HG03378 (cell line): ENCODE data around the gene GAST.

Experiments used
- ATAC-seq: cut with Tn5 transposase; IDR thresholded peaks from one replicate; pipeline ENCODE4 v1.9.1; 2021; ENCODE audit warnings: mild to moderate bottlenecking, moderate library complexity; ENCODE audit not compliant: unreplicated experiment

GAST gene

DNA sequence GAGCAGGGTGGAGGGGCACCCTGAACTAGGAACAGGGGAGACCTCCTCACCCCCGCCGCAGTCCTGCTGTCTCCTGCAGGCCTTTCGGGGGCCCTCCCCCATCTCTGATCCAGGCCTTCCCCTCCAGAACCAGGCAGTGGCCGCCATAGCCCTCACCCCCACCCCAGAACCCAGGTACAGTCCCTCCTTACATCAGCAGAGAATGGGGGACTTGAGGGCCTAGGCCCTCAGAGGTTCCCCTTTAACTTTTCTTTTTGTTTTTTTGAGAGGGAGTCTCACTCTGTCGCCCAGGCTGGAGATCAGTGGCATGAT is 26.6 kb downstream of the GAST start:
- no peak for ATAC-seq

DNA sequence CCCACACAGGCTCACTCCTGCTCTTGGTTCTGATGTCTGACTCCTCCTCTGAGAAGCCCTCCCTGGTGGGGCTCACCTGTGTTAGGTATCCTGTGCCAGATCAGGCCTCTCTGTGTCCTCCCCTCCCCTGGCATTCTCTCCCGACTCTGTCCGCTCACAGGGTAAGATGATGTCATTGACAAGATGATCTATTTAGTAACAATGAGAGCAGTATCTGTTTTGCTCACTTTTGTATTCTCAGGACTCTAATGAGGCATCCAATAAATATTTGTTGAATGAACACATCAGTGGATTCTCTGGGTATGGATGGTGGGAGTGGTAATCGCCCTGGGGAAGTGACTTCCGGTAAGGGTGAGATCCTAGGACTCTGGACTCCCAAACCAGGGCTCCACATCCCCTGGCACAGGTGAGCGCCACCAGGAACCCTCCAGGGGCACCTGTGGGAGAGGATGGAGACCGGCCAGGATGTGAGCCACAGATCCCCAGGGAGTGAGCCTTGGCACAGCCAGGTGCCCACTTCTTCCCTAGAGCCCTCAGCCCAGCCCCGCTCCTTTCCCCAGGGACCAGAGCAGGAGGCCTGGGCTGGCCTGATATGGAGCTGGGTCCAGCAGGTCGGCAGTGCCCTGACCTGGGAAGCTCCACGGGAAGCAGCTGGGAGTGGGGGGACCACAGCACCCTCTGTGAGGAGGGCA is 27.7 kb downstream of the GAST start:
- no peak for ATAC-seq

DNA sequence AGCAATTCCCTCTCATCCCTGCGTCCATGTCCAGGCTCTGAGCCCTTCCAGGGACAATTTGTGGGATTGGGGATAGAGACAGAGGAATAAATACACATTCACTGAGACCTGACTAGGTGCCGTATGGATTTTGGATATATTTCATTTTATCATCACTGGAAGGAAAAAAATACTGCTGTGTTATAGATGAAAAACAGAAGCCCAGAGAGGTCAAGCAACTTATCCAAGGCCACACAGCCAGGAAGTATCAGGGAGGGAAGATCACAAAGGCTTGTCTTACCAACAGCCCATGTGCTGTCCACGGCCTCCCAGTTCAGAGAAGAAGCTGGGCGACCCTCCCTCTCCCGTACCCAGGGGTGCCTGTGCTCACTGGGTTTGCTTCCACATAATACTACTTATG is 28.4 kb downstream of the GAST start:
- no peak for ATAC-seq

DNA sequence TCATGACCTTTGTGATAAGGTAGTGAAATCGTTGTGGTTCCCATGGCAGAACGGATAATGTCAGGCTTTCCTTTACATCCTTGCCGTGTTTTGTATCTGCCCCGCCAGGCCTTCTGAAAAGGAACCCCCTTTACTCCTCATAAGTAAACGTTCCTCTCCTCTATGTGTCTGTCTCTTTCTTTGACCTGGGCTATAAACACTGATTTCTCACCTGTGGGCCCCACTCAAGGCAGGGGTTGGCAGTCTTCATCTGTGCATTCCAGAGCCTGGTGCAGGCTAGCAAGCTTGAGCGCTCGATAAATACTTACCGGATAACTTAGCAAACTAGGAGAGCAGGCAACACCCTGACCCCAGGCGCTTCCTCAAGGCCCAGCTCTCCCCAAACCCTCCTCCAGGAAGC is 29.6 kb downstream of the GAST start:
- no peak for ATAC-seq

DNA sequence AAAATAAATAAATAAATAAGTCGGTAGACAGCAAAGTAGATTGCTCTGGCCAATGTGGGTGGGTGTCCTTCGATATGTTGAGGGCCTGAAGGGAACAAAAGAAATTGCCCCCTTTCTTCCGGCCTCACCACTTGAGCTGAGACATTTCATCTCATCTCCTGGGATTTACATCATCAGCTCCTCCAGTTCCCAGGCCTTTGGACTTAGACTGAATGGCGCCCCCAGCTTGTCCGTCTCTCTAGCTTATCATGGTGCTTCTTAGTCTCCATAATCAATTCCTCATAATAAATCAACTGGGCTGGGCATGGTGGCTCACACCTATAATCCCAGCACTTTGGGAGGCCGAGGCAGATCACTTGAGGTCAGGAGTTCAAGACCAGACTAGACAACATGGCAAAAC is 36.1 kb downstream of the GAST start:
- ATAC-seq: no peak

DNA sequence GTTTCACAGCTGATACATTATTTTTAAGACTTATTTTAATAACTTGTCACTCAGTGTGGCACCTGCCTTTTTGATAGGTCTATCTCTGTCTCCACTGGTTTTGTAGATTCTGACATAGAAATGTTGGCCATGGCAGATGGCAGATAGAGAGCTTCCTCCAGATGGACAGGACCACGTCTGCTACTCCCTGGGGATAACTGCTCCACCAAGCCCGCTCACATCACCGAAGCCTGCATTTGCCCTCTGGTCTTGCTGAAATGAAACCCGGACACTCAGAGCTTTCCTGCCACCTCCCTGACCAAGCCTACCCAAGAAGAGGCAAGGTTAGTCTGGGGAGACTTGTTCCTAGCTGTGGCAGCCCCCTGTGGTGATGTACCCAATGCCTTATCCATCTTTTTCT is 38.7 kb downstream of the GAST start:
- ATAC-seq: no peak

DNA sequence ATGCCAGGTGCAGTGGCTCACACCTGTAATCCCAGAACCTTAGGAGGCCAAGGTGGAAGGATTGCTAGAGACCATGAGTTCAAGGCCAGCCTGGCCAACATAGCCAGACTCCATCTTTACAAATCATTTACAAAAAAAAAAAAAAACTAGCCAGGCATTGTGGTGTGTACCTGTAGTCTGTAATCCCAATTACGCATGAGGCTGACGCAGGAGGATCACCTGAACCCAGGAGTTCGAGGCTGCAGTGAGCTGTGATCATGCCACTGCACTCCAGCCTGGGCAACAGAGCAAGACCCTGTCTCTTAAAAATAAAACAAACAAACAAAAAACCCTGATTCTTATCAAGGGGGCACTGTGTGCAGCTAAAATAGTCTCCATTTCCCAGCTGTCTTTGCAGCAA is 39.2 kb downstream of the GAST start:
- no peak for ATAC-seq

DNA sequence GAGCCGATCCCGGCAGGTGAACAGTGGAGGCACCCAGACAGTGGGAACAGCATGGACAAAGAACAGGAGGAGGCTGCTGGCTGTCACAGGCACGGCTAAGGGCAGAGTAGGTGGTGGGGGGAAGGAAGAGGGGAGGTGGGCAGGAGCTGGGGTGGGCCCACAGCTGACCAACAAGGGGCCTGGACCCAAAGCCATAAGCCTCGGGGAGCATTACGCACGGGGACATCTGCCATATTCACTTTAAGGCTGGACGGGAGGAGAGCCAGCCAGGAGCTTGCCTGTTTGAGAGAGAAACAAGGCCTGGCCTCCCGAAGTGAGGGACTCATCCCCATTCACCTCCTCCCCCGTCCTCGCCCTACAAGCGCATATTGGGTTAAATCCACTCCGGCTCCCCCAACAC is 41.9 kb downstream of the GAST start:
- no peak for ATAC-seq

DNA sequence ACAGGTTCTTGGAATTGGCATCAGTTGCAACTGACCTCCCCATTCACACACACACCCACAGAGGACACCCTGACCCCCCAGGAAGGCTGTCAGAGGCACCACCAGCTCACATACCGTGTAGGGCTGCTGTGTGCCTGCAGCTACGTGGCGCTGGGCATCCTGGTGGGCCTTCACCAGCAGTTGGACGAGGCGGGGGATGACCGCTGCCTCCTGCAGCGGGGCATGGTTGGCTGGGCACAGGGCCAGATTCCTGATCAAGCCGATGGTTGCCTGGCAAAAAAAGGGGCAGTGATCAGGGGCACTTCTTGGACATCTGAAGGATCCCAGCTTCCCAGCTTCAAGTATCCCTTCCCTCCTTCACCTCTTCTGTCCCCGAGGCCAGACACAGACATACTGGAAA is 46.5 kb downstream of the GAST start:
- no peak for ATAC-seq

DNA sequence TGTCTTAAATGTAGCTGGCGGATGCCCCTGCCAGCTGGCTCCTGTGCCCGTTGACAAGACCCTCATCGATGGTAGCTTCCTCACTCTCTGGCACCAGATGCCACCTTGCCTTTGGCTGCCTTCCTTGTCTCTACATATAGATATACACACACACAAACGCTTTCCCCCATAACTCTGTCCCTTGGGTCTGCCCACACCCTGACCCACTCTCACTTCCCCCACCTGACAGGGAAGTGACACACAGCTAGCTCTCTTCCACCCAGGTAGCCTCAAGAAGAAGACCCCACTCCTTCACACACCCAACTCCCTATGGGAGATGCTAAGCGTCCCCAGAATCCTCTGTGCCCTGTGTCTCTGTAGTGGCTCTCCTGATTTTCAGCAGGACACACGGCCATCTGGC is 48.7 kb downstream of the GAST start:
- no peak for ATAC-seq

DNA sequence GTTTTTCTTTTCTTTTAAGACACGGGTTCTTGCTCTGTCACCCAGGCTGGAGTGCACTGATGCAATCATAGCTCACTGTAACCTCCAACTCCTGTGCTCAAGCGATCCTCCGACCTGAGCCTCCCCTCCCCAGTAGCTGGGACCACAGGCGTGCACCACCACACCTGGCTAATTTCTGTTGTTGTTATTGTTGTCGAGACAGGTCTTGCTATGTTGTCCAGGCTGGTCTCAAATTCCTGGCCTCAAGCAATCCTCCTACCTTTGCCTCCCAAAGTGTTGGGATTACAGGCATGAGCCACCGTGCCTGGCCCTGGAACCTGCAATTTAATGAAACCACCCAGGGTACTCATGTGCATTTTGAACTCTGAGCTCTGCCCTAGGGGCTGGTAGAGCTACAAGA is 50.3 kb downstream of the GAST start:
- ATAC-seq: no peak

DNA sequence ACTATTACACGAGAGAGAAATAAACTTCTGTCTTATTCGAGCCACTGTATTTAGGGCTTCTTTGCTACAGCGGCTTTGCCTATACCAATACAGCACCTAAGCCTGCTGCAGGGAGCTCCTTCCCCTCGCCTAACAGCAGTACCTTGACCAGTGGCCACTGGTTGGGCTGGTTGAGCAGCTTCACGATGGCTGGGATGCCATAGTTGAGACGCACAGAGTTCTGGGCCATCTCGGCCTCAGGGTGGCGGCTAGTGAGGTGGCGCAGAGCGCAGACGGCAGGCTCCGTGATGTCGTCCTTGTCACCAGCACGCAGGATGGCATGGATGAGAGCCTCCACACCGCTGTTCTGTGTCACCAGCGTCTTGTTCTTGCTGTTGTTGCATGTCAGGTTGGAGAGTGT is 50.7 kb downstream of the GAST start:
- no peak for ATAC-seq

DNA sequence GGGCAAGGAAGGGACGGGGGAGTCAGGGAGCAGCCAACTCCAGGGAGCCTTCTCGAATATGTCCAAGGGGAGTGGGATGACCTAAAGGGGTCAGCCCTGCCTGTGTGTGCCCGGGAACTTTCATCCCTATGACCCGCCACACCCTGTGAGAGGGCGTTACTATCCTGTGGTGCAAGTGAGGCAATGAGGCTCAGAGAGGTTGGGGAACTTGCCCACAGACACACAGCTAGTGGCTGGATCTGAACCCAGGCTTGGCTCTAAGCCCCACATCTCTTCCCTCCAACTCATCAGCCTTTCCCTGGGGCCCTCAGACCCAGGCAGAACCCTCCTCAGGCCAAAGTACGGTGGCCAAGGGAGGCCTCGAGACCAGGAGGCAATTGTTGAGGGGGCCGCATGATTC is 51.2 kb downstream of the GAST start:
- ATAC-seq: no peak
